Islet of Langerhans (tissue), 1 donor: ENCODE measurements around the gene HRC.
"Not testable (repeated sequence)": the region's sequence is repeated elsewhere in the genome, so short reads cannot be mapped to it uniquely, and the experiment has no call there.

ENCODE experiments used
- FAIRE-seq: peaks from one replicate; lab custom pipeline; 2011; peaks lifted over from hg19 to GRCh38; lab: Jason Lieb, UNC

The HRC gene

GRCh38 chr19:49157445-49158224 is 2.4 kb upstream of the HRC start, which contains the start of gene TRPM4:
Gene TRPM4 (plus strand): TSS chr19:49157792. CDS start chr19:49157867, 75 bp downstream.
- no peak for FAIRE-seq

- FAIRE-seq, result no peak
These were observed 687 bp upstream of the HRC start for GRCh38 chr19:49155820-49156346.

GRCh38 chr19:49154279-49154678 is 917 bp downstream of the HRC start:
- no peak for FAIRE-seq

GRCh38 chr19:49153167-49153809 is 1.9 kb downstream of the HRC start:
- FAIRE-seq, result no peak

GRCh38 chr19:49152119-49152550 is 3.1 kb downstream of the HRC start:
- no peak for FAIRE-seq

GRCh38 chr19:49151267-49152118 is 3.7 kb downstream of the HRC start:
- no peak for FAIRE-seq

GRCh38 chr19:49150944-49151243 is 4.3 kb downstream of the HRC start:
- FAIRE-seq, result no peak

- FAIRE-seq, result no peak
These were observed 4.9 kb downstream of the HRC start for GRCh38 chr19:49150106-49150943.

- FAIRE-seq, result no peak
These were observed 5.5 kb downstream of the HRC start for GRCh38 chr19:49149652-49150105.

GRCh38 chr19:49148784-49149651 is 6.2 kb downstream of the HRC start:
- FAIRE-seq, result no peak

GRCh38 chr19:49148044-49148682 is 7.0 kb downstream of the HRC start:
- no peak for FAIRE-seq

- FAIRE-seq, result not testable (repeated sequence)
These were observed 8.8 kb downstream of the HRC start for GRCh38 chr19:49146408-49146770.

- no peak for FAIRE-seq
These were observed 9.4 kb downstream of the HRC start for GRCh38 chr19:49145573-49146407.

- peak; percentile 92 for FAIRE-seq
These were observed 12.3 kb downstream of the HRC start for GRCh38 chr19:49142866-49143335.

- FAIRE-seq, result no peak
These were observed 13.8 kb downstream of the HRC start for GRCh38 chr19:49141352-49141751.

GRCh38 chr19:49140951-49141350 is 14.2 kb downstream of the HRC start:
- no peak for FAIRE-seq

- FAIRE-seq, result no peak
These were observed 18.4 kb downstream of the HRC start for GRCh38 chr19:49136771-49137171.

GRCh38 chr19:49135686-49136085 is 19.5 kb downstream of the HRC start:
- FAIRE-seq, result no peak
